Activated T-helper 2 cell treated with anti-CD3 and anti-CD28 coated beads, Interferon-gamma antibody, Interleukin-2, Interleukin-4, amounts not matched to agents 10 μg/mL and 5 μg/mL and 100 μg/mL, durations not matched to agents 14 hours and 24 hours and 36 hours (primary cell): ENCODE results near the gene COL9A2. TPM values are rescaled to one million over a fixed set of nuclear protein-coding genes. Genes with fewer than 3 reads are reported as not detected.

Experiments
- DNase-seq: peaks from one replicate; pipeline ENCODE4 v3.0.0; 2021; ENCODE audit warnings: low spot score
- H3K27ac Mint-ChIP-seq: one replicate; pipeline ENCODE4 v1.8.0; 2021; ENCODE audit warnings: mixed read lengths
- H3K27me3 Mint-ChIP-seq: one replicate; pipeline ENCODE4 v1.8.0; 2021; ENCODE audit warnings: low read depth, mixed read lengths
- H3K36me3 Mint-ChIP-seq: one replicate; pipeline ENCODE4 v1.8.0; 2021; ENCODE audit warnings: low read depth, mixed read lengths
- H3K4me1 Mint-ChIP-seq: one replicate; pipeline ENCODE4 v1.8.0; 2021; ENCODE audit warnings: low read depth, mixed read lengths
- H3K4me3 Mint-ChIP-seq: one replicate; pipeline ENCODE4 v1.8.0; 2021; ENCODE audit warnings: low read depth, mild to moderate bottlenecking, moderate library complexity, mixed read lengths
- H3K9me3 Mint-ChIP-seq: one replicate; pipeline ENCODE4 v1.8.0; 2021; ENCODE audit warnings: mixed read lengths
- intact Hi-C: fragments of 100-400 bp; cut with micrococcal nuclease; formaldehyde crosslinking; loops from one replicate; pipeline ENCODE4 v1.15.1; 2023
- total RNA-seq: library from RNA; stranded (reverse); gene quantifications from 2 replicates; pipeline ENCODE4 v1.2.3, GENCODE V29; 2022

Gene COL9A2
- total RNA-seq, 1 donor from 2014 or later = 18.7 TPM

- H3K36me3 Mint-ChIP-seq = no peaks in the 10 kb centered on the region
- H3K4me3 Mint-ChIP-seq = peak overlapping the region; percentile 78
- H3K27me3 Mint-ChIP-seq = peaks cover 16% of the 10 kb centered on the region
- H3K4me1 Mint-ChIP-seq = peaks cover 45% of the 10 kb centered on the region
- DNase-seq = no peak
- intact Hi-C loops = loop anchor here (2.0 to 5.0 kb wide), 5 partner anchors 59 to 154 kb away; partner anchors contain the start of genes RLF and ZMPSTE24
- peak overlapping the region; percentile 70 for H3K27ac Mint-ChIP-seq
- H3K9me3 Mint-ChIP-seq = no peaks in the 10 kb centered on the region
Measured at GRCh38 chr1:40315795-40316594, 1.1 kb downstream of the COL9A2 start.

DNA sequence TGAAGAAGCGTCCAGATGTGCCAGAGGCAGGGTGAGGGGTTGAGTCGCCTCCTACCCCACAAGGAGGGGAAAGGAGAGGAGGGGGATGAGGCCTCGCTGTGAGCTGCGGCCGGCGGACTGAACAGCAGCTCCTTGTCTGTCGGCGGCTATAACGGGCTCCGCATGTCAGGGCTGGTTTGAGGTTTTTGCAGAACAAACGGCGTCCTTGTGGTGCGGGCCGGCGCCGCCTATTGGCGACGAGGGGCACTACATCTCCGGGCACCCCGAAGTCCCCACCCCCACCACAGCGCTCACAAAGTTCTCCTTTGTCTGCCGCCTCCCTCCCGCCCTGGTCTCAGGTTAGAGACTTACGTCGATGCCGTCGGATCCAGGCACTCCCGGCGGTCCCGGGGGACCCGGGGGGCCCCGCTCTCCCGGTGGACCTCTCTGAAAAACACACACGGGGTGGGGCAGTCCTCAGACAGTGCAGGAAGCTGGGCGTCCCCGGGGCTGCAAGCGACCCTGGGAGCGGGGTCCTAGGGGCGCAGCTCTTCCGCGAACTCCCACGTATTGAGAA, 1.8 kb downstream of the COL9A2 start:
- Mint-ChIP-seq H3K36me3 (no peaks in the 10 kb centered on the region), H3K4me3 (peak overlapping the region; percentile 78), H3K27ac (no peak overlapping the region), H3K4me1 (peaks cover 45% of the 10 kb centered on the region), H3K9me3 (no peaks in the 10 kb centered on the region), H3K27me3 (peaks cover 16% of the 10 kb centered on the region)
- peak; percentile 81 for DNase-seq
- intact Hi-C loops = loop anchor here (5.0 kb wide), 4 partner anchors 58 to 153 kb away; partner anchors contain the start of genes RLF and ZMPSTE24

DNA sequence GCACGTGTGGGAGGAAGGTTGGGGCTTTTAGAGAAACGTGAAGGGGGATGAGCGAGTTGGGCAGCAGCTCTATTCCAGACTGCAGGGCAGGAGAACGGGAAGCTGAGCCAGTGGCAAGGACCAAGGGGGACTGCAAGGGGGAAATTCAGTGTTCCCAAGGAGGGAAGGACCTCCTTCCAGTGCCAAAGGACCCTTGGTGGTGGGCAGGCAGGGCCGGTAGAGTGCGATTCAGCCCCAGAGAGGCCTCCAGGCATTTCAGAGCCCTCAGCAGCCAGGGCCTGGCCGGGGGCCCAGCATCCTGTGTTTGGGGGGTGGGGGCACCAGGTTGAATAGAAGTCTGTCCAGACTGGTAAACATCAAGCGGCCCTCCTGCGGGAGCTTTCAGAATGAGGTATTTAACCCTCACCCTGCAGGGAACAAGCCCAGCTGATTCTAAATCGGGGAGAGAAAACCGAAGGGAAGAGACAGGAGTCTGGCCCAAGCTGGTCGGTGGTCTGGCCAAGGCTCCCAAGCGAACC, 2.3 kb downstream of the COL9A2 start:
- no peak for DNase-seq
- intact Hi-C loops = loop anchor here (5.0 kb wide), 4 partner anchors 57 to 152 kb away; partner anchors contain the start of genes RLF and ZMPSTE24
- peaks cover 16% of the 10 kb centered on the region for H3K27me3 Mint-ChIP-seq
- no peaks in the 10 kb centered on the region for H3K36me3 Mint-ChIP-seq
- H3K27ac Mint-ChIP-seq = no peak overlapping the region
- no peaks in the 10 kb centered on the region for H3K9me3 Mint-ChIP-seq
- peaks cover 45% of the 10 kb centered on the region for H3K4me1 Mint-ChIP-seq
- peak overlapping the region; percentile 8 for H3K4me3 Mint-ChIP-seq

DNA sequence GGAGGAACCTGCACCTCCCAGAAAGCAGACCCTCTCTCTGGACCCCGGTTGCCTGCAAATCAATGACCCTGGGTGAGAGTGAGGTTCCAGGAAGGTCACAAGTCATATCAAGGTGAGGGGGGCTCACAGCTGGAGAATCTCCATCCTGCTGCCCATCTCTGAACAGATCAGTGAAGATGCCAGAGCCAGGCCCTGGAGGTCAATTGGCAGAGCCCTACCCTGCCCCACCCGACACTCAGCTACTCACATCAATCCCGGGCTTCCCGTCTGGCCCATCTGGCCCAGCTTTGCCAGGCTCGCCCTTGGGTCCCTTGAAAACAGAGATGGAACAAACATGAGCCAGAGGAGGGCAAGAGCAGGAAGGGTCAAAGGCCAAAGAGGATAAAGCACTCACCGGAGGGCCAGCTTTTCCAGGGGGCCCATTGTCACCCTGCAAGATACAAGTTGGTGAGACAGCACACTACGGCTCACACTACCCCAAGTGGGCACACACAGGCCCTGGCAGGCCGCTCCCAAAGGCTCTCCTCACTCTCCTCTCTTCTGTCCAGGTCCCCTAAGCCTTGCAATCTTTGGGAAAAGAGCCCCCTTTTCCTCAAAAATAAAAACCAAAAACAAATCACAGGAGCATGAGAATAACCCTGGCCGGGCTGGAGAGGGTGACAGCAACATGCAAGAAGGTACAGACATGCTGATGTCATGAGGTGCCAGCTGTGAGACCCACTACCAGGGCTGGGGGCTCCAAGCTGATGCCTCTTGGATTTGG, 2.9 kb downstream of the COL9A2 start:
- DNase-seq = no peak
- H3K27me3 Mint-ChIP-seq = peaks cover 16% of the 10 kb centered on the region
- peaks cover 42% of the 10 kb centered on the region for H3K4me1 Mint-ChIP-seq
- H3K36me3 Mint-ChIP-seq = no peaks in the 10 kb centered on the region
- H3K4me3 Mint-ChIP-seq = no peak overlapping the region
- no peak overlapping the region for H3K27ac Mint-ChIP-seq
- intact Hi-C loops = no loop called here
- H3K9me3 Mint-ChIP-seq = no peaks in the 10 kb centered on the region

DNA sequence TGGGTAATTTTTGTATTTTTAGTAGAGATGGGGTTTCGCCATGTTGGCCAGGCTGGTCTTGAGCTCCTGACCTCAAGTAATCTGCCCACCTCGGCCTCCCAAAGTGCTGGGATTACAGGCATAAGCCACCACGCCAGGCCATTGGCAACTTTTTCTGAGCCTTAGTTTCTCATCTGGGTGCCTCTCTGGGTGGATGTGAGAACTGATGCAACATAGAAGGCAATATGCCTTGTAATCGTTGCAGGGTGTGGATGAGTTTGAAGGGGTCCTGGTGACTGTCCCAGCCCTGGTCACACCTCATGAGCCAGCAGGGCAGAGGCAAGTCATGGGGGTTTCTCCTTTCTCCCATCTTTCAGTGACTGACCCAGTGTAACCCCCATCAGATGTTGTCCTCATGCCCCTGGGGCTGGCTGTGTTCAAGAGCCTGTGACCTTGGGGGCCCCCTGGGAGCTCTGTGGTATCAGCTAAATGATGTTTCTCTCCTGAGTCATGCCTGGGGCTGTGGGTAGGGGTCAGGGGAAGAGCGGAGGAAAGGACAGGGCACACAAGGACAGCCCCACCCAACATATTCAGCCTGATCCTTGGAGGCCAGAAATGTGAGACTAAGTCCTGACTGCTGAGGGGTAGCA, 3.6 kb downstream of the COL9A2 start:
- Mint-ChIP-seq H3K36me3 (no peaks in the 10 kb centered on the region), H3K9me3 (no peaks in the 10 kb centered on the region), H3K4me1 (peaks cover 35% of the 10 kb centered on the region), H3K27ac (no peak overlapping the region), H3K27me3 (peaks cover 13% of the 10 kb centered on the region), H3K4me3 (no peak overlapping the region)
- DNase-seq = no peak
- intact Hi-C loops = no loop called here

- intact Hi-C loops = no loop called here
- H3K36me3 Mint-ChIP-seq = no peaks in the 10 kb centered on the region
- peak overlapping the region; percentile 47 for H3K4me3 Mint-ChIP-seq
Measured at GRCh38 chr1:40312238-40313205, 4.6 kb downstream of the COL9A2 start.

DNA sequence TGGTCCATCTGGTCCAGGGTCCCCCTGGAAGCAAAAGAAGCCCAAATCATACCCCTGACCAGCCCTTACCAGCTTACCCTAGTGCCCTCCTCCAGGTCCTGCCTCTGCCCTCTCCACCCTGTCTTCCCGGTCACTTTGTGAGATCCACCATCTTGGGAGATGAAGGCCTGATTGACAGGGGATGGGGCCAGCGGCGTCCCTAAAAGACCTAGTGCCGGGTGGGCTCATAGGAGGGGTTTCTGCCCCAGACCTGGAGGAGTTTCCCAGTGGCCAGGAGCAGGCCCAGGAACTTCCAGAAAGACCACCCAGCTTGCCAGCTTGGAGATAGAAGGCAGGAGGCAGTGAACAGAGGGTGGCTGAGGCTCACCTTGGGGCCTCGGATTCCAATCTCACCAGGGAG, 5.4 kb downstream of the COL9A2 start:
- Mint-ChIP-seq H3K4me3 (peak overlapping the region; percentile 30), H3K4me1 (peaks cover 25% of the 10 kb centered on the region), H3K36me3 (no peaks in the 10 kb centered on the region), H3K9me3 (no peaks in the 10 kb centered on the region), H3K27me3 (peaks cover 3% of the 10 kb centered on the region), H3K27ac (no peak overlapping the region)
- no peak for DNase-seq
- intact Hi-C loops = no loop called here

More at GRCh38 chr1:40312238-40313205, 4.6 kb downstream of the COL9A2 start:
- Mint-ChIP-seq H3K27me3 (peaks cover 6% of the 10 kb centered on the region), H3K9me3 (no peaks in the 10 kb centered on the region), H3K27ac (peak overlapping the region; percentile 47), H3K4me1 (peaks cover 28% of the 10 kb centered on the region)
- no peak for DNase-seq

DNA sequence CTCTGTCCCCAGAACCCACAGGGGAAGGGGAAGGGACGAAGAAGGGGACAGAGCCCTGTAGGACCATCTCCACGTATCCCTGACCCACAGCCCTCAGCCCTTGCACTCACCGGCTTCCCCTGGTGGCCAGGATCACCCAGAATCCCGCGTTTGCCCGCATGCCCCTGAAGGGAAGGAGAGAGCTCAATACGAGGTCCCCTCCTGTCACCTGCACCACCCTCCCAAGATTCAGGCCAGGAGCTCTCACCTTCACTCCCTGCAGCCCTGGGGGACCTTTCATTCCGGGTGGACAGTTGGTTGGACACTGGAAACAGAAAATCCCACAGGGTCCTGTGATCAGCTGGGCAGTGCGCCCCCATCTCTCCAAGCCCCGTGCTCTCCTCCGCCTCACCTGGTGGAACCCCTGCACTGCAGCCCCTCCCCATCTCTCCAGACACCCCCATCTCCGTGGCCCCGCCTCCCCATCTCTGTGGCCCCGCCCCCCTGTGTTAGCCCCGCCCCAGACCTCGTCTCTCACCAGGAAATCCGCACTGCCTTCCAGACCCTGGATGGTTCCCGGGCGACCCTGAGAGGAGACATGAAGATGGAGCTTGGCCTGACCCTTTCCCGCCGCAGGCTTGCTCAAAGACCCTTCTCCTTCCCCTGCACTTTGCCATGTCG, 6.0 kb downstream of the COL9A2 start:
- H3K9me3 Mint-ChIP-seq = no peaks in the 10 kb centered on the region
- no peak overlapping the region for H3K27ac Mint-ChIP-seq
- no peaks in the 10 kb centered on the region for H3K36me3 Mint-ChIP-seq
- no peak overlapping the region for H3K4me3 Mint-ChIP-seq
- peaks cover 23% of the 10 kb centered on the region for H3K4me1 Mint-ChIP-seq
- peaks cover 3% of the 10 kb centered on the region for H3K27me3 Mint-ChIP-seq
- intact Hi-C loops = no loop called here
- DNase-seq = no peak

- Mint-ChIP-seq H3K4me1 (peaks cover 16% of the 10 kb centered on the region), H3K27ac (no peak overlapping the region), H3K27me3 (no peaks in the 10 kb centered on the region), H3K9me3 (no peaks in the 10 kb centered on the region), H3K36me3 (no peaks in the 10 kb centered on the region), H3K4me3 (no peak overlapping the region)
- DNase-seq = no peak
- intact Hi-C loops = no loop called here
Measured at GRCh38 chr1:40310129-40310461, 7.0 kb downstream of the COL9A2 start.

DNA sequence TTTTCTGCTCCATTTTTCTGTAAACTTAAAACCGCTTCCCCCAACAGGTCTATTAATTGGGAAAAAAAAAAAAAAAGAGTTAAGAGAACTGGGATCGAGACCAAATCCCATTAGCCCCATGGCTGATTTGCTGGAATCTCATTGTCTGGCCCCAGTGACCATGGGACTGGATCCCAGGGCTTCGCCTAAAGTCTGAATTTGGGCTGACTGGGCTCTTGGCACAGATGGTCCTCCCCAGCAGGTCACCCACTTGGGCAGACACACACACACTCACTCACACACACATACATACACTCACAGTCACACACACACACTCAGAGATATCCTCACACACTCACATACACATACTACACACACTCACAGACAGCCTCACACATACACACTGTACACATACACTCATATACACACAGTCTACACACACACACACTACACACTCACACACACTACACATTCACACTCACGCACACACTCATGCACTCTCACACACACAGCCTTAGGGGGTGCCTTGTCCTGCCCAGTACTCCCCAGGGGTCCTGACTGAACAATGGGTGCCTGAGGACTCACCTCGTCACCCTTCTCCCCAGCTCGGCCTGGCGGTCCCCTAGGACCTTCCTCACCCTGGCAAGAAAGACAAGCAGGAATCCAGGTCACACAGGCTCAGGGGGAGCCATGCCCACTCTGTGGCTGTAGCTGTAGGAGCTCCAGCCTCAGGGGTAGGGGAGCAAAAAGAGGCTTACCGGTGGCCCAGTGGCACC, 7.5 kb downstream of the COL9A2 start:
- Mint-ChIP-seq H3K4me1 (peaks cover 13% of the 10 kb centered on the region), H3K36me3 (no peaks in the 10 kb centered on the region), H3K27ac (no peak overlapping the region), H3K4me3 (no peak overlapping the region), H3K9me3 (no peaks in the 10 kb centered on the region), H3K27me3 (no peaks in the 10 kb centered on the region)
- no peak for DNase-seq
- intact Hi-C loops = no loop called here
